ENCODE measurements around the gene MFAP3L. TPM values are rescaled to one million over a fixed set of nuclear protein-coding genes. Genes with fewer than 3 reads are reported as not detected.

MFAP3L gene
- polyA plus RNA-seq, 1 donor from 2014 or later: 0.34 TPM

DNA sequence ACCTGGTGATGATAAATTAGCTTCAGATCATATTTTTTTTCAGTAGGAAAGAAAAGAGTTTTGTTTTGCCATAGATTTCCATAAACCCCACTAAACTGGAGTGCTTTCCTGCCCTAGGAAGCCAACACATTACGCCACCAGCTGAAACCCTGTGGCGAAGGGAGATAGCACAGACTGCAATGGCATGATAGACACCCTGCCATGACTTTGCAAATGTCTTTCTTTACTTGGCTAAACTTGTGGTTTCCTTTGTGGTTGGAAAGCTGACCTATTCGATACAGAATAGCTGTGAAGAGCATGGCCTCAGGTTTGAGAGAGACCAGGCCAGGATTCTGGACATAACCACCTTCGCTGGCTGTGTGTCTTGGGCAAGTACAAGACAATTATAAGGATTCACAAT, 19.1 kb downstream of the MFAP3L start:
- Mint-ChIP-seq H3K36me3 (no peaks in the 10 kb centered on the region), H3K4me3 (no peak overlapping the region), H3K27ac (no peak overlapping the region), H3K4me1 (peaks cover 0 to 3% (median 0%) of the 10 kb centered on the region in 3 donors), H3K27me3 (peaks cover 7% of the 10 kb centered on the region), H3K9me3 (no peaks in the 10 kb centered on the region)

- H3K4me1 Mint-ChIP-seq: peaks cover 0 to 3% (median 0%) of the 10 kb centered on the region in 3 donors
- no peaks in the 10 kb centered on the region for H3K9me3 Mint-ChIP-seq
- H3K36me3 Mint-ChIP-seq: no peaks in the 10 kb centered on the region
- H3K27ac Mint-ChIP-seq: no peak overlapping the region
- H3K4me3 Mint-ChIP-seq: no peak overlapping the region
- H3K27me3 Mint-ChIP-seq: peaks cover 7% of the 10 kb centered on the region
Measured at GRCh38 chr4:170005472-170005871, 20.7 kb downstream of the MFAP3L start.

DNA sequence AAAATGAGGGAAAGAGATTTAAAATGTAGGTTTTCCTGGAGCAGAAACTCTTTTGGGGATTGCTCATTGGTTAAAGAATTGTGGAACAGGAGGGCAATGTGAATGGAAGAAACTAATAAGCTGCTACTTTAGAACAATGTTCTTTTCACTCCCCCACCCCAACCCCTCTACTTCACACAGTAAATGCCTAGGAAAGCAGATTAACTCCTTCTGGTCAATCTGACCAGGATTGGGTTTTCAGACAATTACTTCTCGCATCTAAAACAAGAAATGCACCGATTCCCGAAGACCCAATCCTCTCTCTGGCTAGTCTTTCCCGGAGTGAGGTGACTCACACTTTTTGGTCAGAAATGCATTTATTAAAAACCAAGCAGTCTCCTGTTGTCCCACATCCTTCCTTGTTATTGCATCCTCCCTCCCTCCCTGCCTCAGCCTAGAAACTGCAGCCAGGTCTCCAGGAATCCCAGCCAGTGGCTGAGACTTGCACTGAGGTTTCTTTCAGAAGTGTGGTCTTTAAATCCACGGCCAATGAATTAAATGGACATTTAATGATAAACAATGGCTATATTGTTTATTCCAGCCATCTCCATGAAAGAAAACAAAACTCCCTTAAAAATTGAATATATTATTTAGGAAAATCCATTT, 21.4 kb downstream of the MFAP3L start:
- Mint-ChIP-seq H3K4me3 (no peak overlapping the region), H3K27ac (no peak overlapping the region), H3K9me3 (no peaks in the 10 kb centered on the region), H3K36me3 (no peaks in the 10 kb centered on the region), H3K4me1 (peaks cover 0 to 3% (median 0%) of the 10 kb centered on the region in 3 donors), H3K27me3 (peaks cover 7% of the 10 kb centered on the region)

- Mint-ChIP-seq H3K9me3 (no peaks in the 10 kb centered on the region), H3K36me3 (no peaks in the 10 kb centered on the region), H3K27me3 (peaks cover 6% of the 10 kb centered on the region), H3K4me3 (no peak overlapping the region), H3K27ac (no peak overlapping the region), H3K4me1 (peaks cover 0 to 3% (median 0%) of the 10 kb centered on the region in 3 donors)
Measured at GRCh38 chr4:170003071-170004070, 22.8 kb downstream of the MFAP3L start.

DNA sequence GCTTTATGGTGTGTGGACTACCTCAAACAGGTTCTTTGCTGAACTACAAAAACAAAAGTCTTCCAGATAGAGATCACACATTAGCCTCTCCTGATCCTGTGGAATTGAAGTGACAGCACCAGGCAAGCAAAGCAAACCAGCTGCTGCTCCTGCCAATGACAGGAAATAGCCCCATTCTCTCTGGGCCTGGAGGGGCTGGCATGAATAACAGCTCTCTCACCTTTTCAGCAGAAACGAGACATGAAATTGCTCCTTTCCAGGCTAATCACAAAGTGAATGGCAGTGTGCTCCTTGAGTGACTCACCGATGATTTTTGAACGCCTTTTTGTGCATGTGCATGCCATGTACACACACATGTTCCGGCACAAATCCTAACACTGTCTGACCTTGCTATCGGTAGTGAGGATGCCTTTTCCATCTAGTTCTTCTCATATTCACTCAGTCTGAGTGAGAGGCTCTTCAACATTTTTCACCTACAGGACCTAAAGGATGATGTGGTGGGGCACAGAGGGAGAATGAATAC, 24.4 kb downstream of the MFAP3L start:
- peaks cover under 1% of the 10 kb centered on the region for H3K27me3 Mint-ChIP-seq
- no peaks in the 10 kb centered on the region for H3K9me3 Mint-ChIP-seq
- H3K4me1 Mint-ChIP-seq: no peaks in the 10 kb centered on the region
- H3K36me3 Mint-ChIP-seq: no peaks in the 10 kb centered on the region
- H3K4me3 Mint-ChIP-seq: no peak overlapping the region
- H3K27ac Mint-ChIP-seq: no peak overlapping the region

- H3K27ac Mint-ChIP-seq: no peak overlapping the region
Measured at GRCh38 chr4:170001011-170001744, 25.0 kb downstream of the MFAP3L start.

DNA sequence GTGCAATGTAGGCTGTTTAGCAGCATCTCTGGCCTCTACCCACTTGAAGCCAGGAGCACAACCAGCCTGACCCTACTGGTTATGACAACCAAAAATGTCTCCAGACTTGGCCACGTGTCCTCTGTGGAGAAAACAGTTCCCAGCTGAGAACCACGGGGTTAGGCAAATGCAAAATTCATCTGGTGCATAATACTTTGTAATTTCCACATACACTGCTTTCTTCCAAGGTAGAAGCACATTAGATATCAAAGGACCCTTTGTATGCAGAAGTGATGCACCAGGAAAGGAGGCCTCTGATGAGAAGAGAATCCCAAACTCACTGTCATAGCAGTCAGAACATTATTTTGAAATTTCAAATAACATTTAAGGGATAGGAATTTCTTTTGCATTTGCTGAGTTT, 26.3 kb downstream of the MFAP3L start:
- Mint-ChIP-seq H3K27me3 (peaks cover 2% of the 10 kb centered on the region), H3K9me3 (no peaks in the 10 kb centered on the region)

More at GRCh38 chr4:170001011-170001744, 25.0 kb downstream of the MFAP3L start:
- H3K27me3 Mint-ChIP-seq: peaks cover 2% of the 10 kb centered on the region
- no peaks in the 10 kb centered on the region for H3K36me3 Mint-ChIP-seq
- H3K4me1 Mint-ChIP-seq: no peaks in the 10 kb centered on the region
- no peak overlapping the region for H3K4me3 Mint-ChIP-seq
- no peaks in the 10 kb centered on the region for H3K9me3 Mint-ChIP-seq

DNA sequence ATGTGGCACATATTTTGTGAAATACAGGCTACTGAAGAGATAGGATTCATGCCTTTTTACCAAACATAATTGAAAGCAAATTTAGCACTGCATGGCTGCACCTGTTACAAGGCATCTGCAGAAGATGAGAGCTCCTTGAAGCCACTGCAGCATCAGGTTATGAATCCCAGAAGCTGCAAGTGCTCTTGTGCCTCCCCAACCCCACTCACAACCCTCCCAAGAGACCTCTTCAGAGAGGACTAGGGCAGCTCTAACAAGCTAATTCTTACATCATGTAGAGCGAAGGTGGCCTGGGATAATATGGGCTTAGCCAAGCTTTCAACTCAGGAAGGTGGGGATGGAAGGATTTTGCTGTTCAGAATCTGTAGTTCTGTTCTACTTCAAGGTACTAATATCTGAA, 27.2 kb downstream of the MFAP3L start:
- Mint-ChIP-seq H3K36me3 (no peaks in the 10 kb centered on the region), H3K9me3 (no peaks in the 10 kb centered on the region), H3K27ac (no peak overlapping the region), H3K27me3 (peaks cover 2% of the 10 kb centered on the region), H3K4me3 (no peak overlapping the region), H3K4me1 (no peaks in the 10 kb centered on the region)

More for the DNA sequence above, 26.3 kb downstream of the MFAP3L start:
- Mint-ChIP-seq H3K27ac (no peak overlapping the region), H3K4me3 (no peak overlapping the region), H3K4me1 (no peaks in the 10 kb centered on the region), H3K36me3 (no peaks in the 10 kb centered on the region)

DNA sequence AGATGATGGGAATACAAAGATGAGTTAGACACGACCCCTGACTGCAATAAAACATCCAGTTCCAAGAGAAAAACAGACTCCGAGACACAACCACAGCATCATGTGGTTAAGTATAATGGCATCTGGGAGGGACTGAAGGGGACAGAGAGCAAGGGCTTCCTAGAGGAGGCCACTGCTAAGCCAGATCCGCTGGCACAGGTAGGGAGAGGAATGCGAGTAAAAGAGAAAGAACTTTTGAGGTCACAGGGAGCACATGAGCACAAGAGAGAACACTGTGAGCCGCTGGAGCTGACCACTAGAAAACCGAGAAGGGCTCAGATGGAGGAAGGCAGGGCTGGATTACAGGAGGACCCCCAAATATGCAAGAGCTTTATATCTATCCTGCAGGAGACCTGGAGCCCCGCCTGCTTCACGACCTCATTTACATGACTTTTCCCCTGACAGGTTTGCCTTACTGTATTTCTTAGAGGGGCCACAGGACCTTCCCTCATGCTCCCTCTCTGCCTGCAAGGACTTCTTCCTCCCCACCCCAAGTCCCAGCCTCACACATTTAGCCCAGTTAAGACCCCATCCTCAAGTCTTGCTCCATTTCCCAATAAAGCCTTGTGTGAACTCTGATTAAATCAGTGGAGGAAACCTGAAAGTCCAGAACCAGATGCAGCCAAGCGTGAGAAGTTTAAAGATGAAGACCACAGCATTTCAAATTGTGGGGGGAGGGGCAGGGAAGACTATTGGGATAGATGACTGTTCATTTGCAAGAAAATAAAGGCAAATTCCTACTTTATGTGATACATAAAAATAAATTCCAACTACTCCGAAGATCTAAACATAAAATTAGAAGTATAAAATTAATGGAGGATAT, 29.6 kb downstream of the MFAP3L start:
- Mint-ChIP-seq H3K4me3 (no peak overlapping the region), H3K9me3 (no peaks in the 10 kb centered on the region), H3K4me1 (no peaks in the 10 kb centered on the region), H3K27ac (no peak overlapping the region), H3K36me3 (no peaks in the 10 kb centered on the region), H3K27me3 (peaks cover 8% of the 10 kb centered on the region)

- no peaks in the 10 kb centered on the region for H3K4me1 Mint-ChIP-seq
- H3K36me3 Mint-ChIP-seq: no peaks in the 10 kb centered on the region
- H3K4me3 Mint-ChIP-seq: no peak overlapping the region
- peaks cover 10% of the 10 kb centered on the region for H3K27me3 Mint-ChIP-seq
- H3K9me3 Mint-ChIP-seq: no peaks in the 10 kb centered on the region
- H3K27ac Mint-ChIP-seq: no peak overlapping the region
Measured at GRCh38 chr4:169993531-169993930, 32.7 kb downstream of the MFAP3L start.

DNA sequence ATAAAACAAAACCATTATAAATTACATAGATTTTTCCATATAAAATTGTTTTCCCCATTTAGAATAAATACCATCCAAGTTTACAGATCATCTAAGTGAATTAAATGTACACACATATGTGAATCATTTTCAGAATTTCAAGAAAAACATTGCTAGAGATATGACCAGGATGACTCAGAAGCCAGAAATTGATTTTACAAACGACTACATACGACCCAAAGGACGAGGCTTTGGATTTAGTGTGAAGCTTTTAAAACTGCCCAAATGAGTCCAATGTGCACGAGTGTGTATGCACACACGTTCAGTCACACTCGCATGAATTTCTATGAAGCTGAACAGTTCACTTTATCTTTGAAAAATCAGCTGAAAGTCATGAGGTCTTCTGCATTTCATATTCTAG, 37.9 kb downstream of the MFAP3L start:
- Mint-ChIP-seq H3K27ac (no peak overlapping the region), H3K36me3 (no peaks in the 10 kb centered on the region), H3K4me3 (no peak overlapping the region), H3K27me3 (peaks cover 7% of the 10 kb centered on the region), H3K4me1 (peaks cover 0 to 2% (median 0%) of the 10 kb centered on the region in 3 donors), H3K9me3 (no peaks in the 10 kb centered on the region)

- no peaks in the 10 kb centered on the region for H3K36me3 Mint-ChIP-seq
- no peaks in the 10 kb centered on the region for H3K9me3 Mint-ChIP-seq
- H3K4me1 Mint-ChIP-seq: peaks cover 0 to 2% (median 0%) of the 10 kb centered on the region in 3 donors
- peaks cover 6% of the 10 kb centered on the region for H3K27me3 Mint-ChIP-seq
- H3K4me3 Mint-ChIP-seq: no peak overlapping the region
- no peak overlapping the region for H3K27ac Mint-ChIP-seq
Measured at GRCh38 chr4:169987327-169988228, 38.6 kb downstream of the MFAP3L start.

GRCh38 chr4:169986369-169986768, 39.8 kb downstream of the MFAP3L start:
- Mint-ChIP-seq H3K4me1 (peaks cover 0 to 2% (median 0%) of the 10 kb centered on the region in 3 donors), H3K27ac (no peak overlapping the region), H3K9me3 (no peaks in the 10 kb centered on the region), H3K27me3 (peaks cover 2% of the 10 kb centered on the region), H3K36me3 (no peaks in the 10 kb centered on the region), H3K4me3 (no peak overlapping the region)
